HEK293 (cell line): ENCODE results near the gene PDZD8.

ENCODE experiments used
- CTCF ChIA-PET: fragments of 350-600 bp; formaldehyde crosslinking; extraction: SDS; loops from one replicate; lab custom pipeline; 2021; ENCODE audit warnings: antibody characterized with exemption; lab: Yijun Ruan, JAX
- POLR2A ChIA-PET: fragments of 300-600 bp; formaldehyde crosslinking; extraction: SDS; loops from one replicate; lab custom pipeline; 2020; ENCODE audit warnings: antibody characterized with exemption, inconsistent platforms; lab: Yijun Ruan, JAX
- H3K27ac ChIP-seq: fragments of 200-500 bp; sonication (Bioruptor generic); 2 replicates; pipeline ENCODE4 v1.5.1; 2014; ENCODE audit warnings: low read depth, low read length, control low read depth, inconsistent platforms; ENCODE audit errors: extremely low read depth
- H3K36me3 ChIP-seq, 2 experiments: fragments of 200-500 bp in 1 of 2; sonication (Bioruptor generic) in 1 of 2; 1 replicate in 1 of 2; 2 replicates in 1 of 2; pipeline ENCODE4 v1.5.1; 2014 to 2017; ENCODE audit warnings: inconsistent platforms in 2 of 2, low read length in 2 of 2; ENCODE audit not compliant: control insufficient read depth in 2 of 2, insufficient read depth in 1 of 2
- H3K4me1 ChIP-seq: fragments of 200-500 bp; sonication (Bioruptor generic); 2 replicates; pipeline ENCODE4 v1.5.1; 2014; ENCODE audit warnings: mild to moderate bottlenecking, low read length, inconsistent platforms; ENCODE audit not compliant: control insufficient read depth, insufficient read depth
- H3K4me3 ChIP-seq: 2 replicates; pipeline ENCODE4 v1.5.1; 2011; ENCODE audit warnings: low read depth, mild to moderate bottlenecking, control low read depth, low read length, moderate library complexity
- H3K9me3 ChIP-seq: fragments of 200-500 bp; sonication (Bioruptor generic); 2 replicates; pipeline ENCODE4 v1.5.1; 2014; ENCODE audit warnings: low read depth, low read length, inconsistent platforms; ENCODE audit not compliant: control insufficient read depth, insufficient read depth
- BCL11A ChIP-seq: fragments of 450-650 bp; formaldehyde crosslinking; IDR thresholded peaks from 2 replicates; pipeline ENCODE4 v1.5.1; 2016; ENCODE audit warnings: low read depth, missing biosample characterization, missing genetic modification characterization
- OVOL3 ChIP-seq: fragments of 450-650 bp; formaldehyde crosslinking; IDR thresholded peaks from 2 replicates; pipeline ENCODE4 v1.5.1; 2016; ENCODE audit warnings: missing biosample characterization, missing genetic modification characterization
- RBAK ChIP-seq: fragments of 450-650 bp; formaldehyde crosslinking; IDR thresholded peaks from 2 replicates; pipeline ENCODE4 v1.5.1; 2016; ENCODE audit warnings: missing biosample characterization, missing genetic modification characterization
- SALL2 ChIP-seq: fragments of 450-650 bp; formaldehyde crosslinking; IDR thresholded peaks from 2 replicates; pipeline ENCODE4 v1.5.0; 2017; ENCODE audit warnings: missing biosample characterization, mild to moderate bottlenecking, missing genetic modification characterization, borderline replicate concordance
- SCRT1 ChIP-seq: fragments of 450-650 bp; formaldehyde crosslinking; IDR thresholded peaks from 2 replicates; pipeline ENCODE4 v1.5.1; 2016; ENCODE audit warnings: missing biosample characterization, missing genetic modification characterization, borderline replicate concordance
- ZBTB17 ChIP-seq: fragments of 450-650 bp; formaldehyde crosslinking; IDR thresholded peaks from 2 replicates; pipeline ENCODE4 v1.5.1; 2016; ENCODE audit warnings: missing biosample characterization, missing genetic modification characterization
- ZNF214 ChIP-seq: fragments of 450-650 bp; formaldehyde crosslinking; IDR thresholded peaks from 2 replicates; pipeline ENCODE4 v1.5.1; 2017; ENCODE audit warnings: missing biosample characterization, mild to moderate bottlenecking, missing genetic modification characterization, borderline replicate concordance
- ZNF223 ChIP-seq: fragments of 450-650 bp; formaldehyde crosslinking; IDR thresholded peaks from 2 replicates; pipeline ENCODE4 v1.5.1; 2016; ENCODE audit warnings: missing biosample characterization, missing genetic modification characterization
- ZNF514 ChIP-seq: fragments of 450-650 bp; formaldehyde crosslinking; IDR thresholded peaks from 2 replicates; pipeline ENCODE4 v1.5.1; 2016; ENCODE audit warnings: missing biosample characterization, missing genetic modification characterization
- ZNF529 ChIP-seq: fragments of 450-650 bp; formaldehyde crosslinking; IDR thresholded peaks from 2 replicates; pipeline ENCODE4 v1.5.1; 2017; ENCODE audit warnings: missing genetic modification characterization, missing biosample characterization; ENCODE audit not compliant: insufficient replicate concordance
- ZNF621 ChIP-seq: fragments of 450-650 bp; formaldehyde crosslinking; IDR thresholded peaks from 2 replicates; pipeline ENCODE4 v1.5.1; 2017; ENCODE audit warnings: missing biosample characterization, missing genetic modification characterization
- ZNF624 ChIP-seq: fragments of 450-650 bp; formaldehyde crosslinking; IDR thresholded peaks from 2 replicates; pipeline ENCODE4 v1.5.1; 2017; ENCODE audit warnings: missing biosample characterization, missing genetic modification characterization
- ZNF670 ChIP-seq: fragments of 450-650 bp; formaldehyde crosslinking; IDR thresholded peaks from 2 replicates; pipeline ENCODE4 v1.5.1; 2016; ENCODE audit warnings: missing biosample characterization, missing genetic modification characterization, low read depth
- ZNF692 ChIP-seq: fragments of 450-650 bp; formaldehyde crosslinking; IDR thresholded peaks from 2 replicates; pipeline ENCODE4 v1.5.1; 2016; ENCODE audit warnings: missing biosample characterization, missing genetic modification characterization
- ZNF701 ChIP-seq: fragments of 450-650 bp; formaldehyde crosslinking; IDR thresholded peaks from 2 replicates; pipeline ENCODE4 v1.5.1; 2016; ENCODE audit warnings: missing biosample characterization, missing genetic modification characterization
- ZNF747 ChIP-seq: fragments of 450-650 bp; formaldehyde crosslinking; IDR thresholded peaks from 2 replicates; pipeline ENCODE4 v1.5.1; 2016; ENCODE audit warnings: missing biosample characterization, missing genetic modification characterization
- ZSCAN18 ChIP-seq: fragments of 450-650 bp; formaldehyde crosslinking; IDR thresholded peaks from 2 replicates; pipeline ENCODE4 v1.5.1; 2016; ENCODE audit warnings: missing biosample characterization, missing genetic modification characterization
- ZSCAN23 ChIP-seq: fragments of 450-650 bp; formaldehyde crosslinking; IDR thresholded peaks from 2 replicates; pipeline ENCODE4 v1.5.1; 2016; ENCODE audit warnings: missing biosample characterization, missing genetic modification characterization
- TF ChIP-seq, protein P1 (sequence below): fragments of 450-650 bp; formaldehyde crosslinking; IDR thresholded peaks from 2 replicates; pipeline ENCODE4 v1.5.1; 2016; ENCODE audit warnings: missing biosample characterization, missing genetic modification characterization, borderline replicate concordance
- TF ChIP-seq, protein P2 (sequence below): IDR thresholded peaks from 2 replicates; pipeline ENCODE4 v1.6.1; 2011; ENCODE audit warnings: mild to moderate bottlenecking, low read depth, low read length, borderline replicate concordance

The PDZD8 gene

GRCh38 chr10:117386805-117387204 lies 11.6 kb upstream of the PDZD8 start (continued):
- TF ChIP-seq, protein P1, sequence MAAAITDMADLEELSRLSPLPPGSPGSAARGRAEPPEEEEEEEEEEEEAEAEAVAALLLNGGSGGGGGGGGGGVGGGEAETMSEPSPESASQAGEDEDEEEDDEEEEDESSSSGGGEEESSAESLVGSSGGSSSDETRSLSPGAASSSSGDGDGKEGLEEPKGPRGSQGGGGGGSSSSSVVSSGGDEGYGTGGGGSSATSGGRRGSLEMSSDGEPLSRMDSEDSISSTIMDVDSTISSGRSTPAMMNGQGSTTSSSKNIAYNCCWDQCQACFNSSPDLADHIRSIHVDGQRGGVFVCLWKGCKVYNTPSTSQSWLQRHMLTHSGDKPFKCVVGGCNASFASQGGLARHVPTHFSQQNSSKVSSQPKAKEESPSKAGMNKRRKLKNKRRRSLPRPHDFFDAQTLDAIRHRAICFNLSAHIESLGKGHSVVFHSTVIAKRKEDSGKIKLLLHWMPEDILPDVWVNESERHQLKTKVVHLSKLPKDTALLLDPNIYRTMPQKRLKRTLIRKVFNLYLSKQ (tag by site-specific recombination) = no peak
- TF ChIP-seq ZSCAN18 (tag by site-specific recombination) (no peak), BCL11A (no peak), ZNF621 (no peak), ZNF514 (tag by site-specific recombination) (no peak), ZNF223 (tag by site-specific recombination) (no peak), ZNF624 (tag by site-specific recombination) (no peak)
- TF ChIP-seq, all 188 proteins: peak for 0

- no peaks in the 10 kb centered on the region for H3K9me3 ChIP-seq
- H3K27ac ChIP-seq = no peak overlapping the region
- H3K4me3 ChIP-seq = no peak overlapping the region
- POLR2A ChIA-PET = no interaction called here
- no peak for TF ChIP-seq OVOL3
- no peak for TF ChIP-seq ZNF529 (tag by site-specific recombination)
- TF ChIP-seq ZNF747 = no peak
- TF ChIP-seq ZBTB17 (tag by site-specific recombination) = no peak
- no peak for TF ChIP-seq ZNF692 (tag by site-specific recombination)
- no peak for TF ChIP-seq ZSCAN23 (tag by site-specific recombination)
- TF ChIP-seq RBAK (tag by site-specific recombination) = no peak
- TF ChIP-seq ZNF670 (tag by site-specific recombination) = no peak
- TF ChIP-seq, protein P2, sequence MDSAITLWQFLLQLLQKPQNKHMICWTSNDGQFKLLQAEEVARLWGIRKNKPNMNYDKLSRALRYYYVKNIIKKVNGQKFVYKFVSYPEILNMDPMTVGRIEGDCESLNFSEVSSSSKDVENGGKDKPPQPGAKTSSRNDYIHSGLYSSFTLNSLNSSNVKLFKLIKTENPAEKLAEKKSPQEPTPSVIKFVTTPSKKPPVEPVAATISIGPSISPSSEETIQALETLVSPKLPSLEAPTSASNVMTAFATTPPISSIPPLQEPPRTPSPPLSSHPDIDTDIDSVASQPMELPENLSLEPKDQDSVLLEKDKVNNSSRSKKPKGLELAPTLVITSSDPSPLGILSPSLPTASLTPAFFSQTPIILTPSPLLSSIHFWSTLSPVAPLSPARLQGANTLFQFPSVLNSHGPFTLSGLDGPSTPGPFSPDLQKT = no peak
- no peak for TF ChIP-seq SCRT1
- no peak for TF ChIP-seq ZNF701 (tag by site-specific recombination)
- no peak for TF ChIP-seq ZNF214 (tag by site-specific recombination)
- no peak for TF ChIP-seq SALL2
- CTCF ChIA-PET = no interaction called here
- no peaks in the 10 kb centered on the region for H3K4me1 ChIP-seq
- no peaks in the 10 kb centered on the region for H3K36me3 ChIP-seq
These were observed 7.6 kb upstream of the PDZD8 start for GRCh38 chr10:117382861-117383260.
